HG03457 (cell line): ENCODE data around the gene MBP.
A peak's percentile ranks its signal among the peaks of the same experiment; 100 is the strongest.

Source experiments
- ATAC-seq: cut with Tn5 transposase; IDR thresholded peaks from one replicate; pipeline ENCODE4 v1.9.1; 2021; ENCODE audit warnings: moderate number of reproducible peaks; ENCODE audit not compliant: unreplicated experiment

MBP gene

DNA sequence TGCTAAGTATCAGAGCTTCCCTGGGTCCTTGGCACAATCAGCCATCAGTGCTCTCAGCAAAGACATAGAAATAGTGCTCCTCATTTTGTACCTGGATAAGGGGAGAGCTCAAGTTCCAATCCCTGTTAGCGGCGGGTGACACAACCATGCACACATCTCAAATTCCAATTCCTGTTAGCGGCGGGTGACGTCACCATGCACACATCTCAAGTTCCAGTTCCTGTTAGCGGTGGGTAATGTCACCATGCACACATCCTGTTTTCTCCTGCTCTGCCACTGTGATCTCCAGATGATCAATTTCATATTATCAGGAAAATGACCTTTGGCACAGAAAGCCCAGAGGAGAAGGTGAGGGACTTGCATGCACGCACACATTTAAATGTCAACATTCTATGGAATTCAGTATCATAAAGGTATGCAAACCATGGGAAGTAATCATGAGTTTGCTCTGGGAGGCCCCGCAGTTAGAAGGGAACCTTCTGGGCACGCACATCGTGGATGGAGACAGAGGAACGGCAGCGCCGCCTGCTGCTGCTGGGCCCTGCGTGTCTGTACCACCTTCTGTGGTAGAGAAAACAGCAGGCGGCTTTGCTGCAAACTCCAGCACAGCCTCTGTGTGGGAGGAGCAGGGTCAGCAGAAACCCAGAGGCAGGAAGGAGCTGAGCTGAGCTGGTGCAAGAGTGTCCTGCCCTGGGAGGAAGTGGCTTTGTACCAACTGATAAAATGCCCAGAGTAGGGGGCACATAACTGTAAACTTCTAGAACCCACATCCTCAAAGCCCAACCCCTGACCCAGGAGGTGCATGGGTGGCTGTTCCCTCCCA lies 77.8 kb downstream of the MBP start:
- ATAC-seq, result peak; percentile 86

DNA sequence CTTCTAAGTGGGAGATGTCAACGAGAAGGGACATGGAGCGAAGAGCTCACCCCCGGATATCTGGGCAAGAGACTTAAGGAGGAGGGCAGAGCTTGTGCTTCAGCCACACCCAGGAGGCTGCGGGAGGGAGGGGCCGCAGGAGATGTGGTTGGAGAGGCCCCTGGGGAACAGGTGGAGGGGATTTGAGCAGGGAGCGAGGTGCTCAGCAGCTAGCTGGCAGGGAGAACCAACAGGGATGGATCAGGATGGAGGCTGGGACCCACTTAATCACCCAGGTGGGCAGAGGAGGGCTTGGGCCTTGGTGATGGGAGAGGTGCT lies 78.3 kb downstream of the MBP start:
- no peak for ATAC-seq

DNA sequence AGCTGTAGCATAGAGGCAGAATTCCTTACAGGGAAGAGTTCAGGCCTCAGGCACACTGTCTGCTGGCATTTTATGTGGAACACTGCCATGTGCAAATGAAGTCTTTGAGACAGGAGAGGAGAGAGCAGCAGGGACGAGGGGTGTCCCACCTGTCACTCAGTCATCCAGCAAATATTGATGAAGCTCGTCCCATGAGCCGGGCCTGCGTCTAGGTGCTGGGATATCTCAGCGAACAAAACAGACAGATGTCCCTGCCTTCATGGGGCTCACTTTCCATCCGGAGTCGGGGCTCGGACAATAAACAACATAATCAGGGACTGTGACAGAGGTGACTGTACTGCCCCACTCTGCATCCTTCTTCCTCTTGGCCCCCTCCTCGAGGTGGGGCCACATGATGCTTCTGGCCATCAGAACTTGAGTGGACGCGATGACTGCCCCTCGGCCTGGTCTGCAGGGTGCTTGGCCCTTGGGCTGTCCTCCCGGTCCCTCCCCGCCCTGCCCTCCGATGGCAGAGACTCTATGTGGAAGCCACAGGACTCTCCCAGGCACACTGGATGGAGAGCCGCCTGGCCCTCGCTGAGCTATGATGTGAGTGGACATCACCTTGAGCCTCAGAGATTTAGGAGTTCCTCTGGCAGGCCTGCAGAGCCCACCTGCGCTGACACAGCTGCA lies 78.8 kb downstream of the MBP start:
- no peak for ATAC-seq

DNA sequence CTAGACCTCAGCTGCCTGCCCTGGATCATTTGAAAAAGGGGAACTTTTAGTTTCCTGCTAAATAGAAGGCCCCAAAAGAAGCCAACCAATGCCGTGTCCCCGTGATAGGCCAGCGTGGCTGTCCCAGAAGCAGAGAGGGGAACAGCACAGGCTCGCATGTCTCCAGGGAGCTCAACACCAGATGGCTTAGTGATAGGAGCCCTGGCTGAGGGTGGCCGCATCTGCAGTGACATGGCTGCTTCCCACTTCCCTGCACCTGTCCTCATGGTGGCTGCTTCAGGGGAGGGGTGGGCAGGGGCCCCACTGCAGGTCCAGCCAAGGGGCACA lies 79.6 kb downstream of the MBP start:
- ATAC-seq, result no peak

DNA sequence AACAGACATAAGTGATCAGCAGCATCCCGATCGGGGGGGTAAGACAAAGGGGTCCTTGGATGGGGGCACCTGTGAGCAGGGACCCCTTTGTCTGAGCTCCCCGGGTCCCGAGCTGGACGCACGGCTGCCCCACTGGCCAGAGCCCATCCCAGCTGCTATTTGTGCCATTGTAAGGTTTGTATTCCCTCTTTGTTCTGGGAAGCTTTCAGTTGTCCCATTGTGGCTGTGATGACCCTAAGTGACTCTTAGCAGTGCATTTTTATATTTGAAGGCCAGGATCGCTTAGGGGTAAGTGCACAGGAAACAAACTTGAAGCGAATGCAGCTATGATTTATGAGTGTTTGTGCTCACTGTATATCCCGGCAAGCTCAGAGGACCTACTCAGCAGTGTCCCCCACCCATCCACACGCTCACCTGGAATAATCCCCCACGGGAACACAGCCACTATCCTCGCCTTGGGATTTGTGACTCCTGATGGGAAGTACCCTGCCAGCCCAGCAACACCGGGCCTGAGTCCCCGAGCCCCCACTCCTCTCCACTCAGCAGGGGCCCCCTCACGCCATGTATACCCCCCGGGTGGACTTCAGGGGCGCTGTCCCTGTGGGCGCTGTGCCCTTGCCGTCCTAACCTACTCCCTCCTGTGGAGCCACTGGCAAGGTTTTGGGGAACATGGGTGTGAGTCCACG lies 80.1 kb downstream of the MBP start:
- no peak for ATAC-seq

DNA sequence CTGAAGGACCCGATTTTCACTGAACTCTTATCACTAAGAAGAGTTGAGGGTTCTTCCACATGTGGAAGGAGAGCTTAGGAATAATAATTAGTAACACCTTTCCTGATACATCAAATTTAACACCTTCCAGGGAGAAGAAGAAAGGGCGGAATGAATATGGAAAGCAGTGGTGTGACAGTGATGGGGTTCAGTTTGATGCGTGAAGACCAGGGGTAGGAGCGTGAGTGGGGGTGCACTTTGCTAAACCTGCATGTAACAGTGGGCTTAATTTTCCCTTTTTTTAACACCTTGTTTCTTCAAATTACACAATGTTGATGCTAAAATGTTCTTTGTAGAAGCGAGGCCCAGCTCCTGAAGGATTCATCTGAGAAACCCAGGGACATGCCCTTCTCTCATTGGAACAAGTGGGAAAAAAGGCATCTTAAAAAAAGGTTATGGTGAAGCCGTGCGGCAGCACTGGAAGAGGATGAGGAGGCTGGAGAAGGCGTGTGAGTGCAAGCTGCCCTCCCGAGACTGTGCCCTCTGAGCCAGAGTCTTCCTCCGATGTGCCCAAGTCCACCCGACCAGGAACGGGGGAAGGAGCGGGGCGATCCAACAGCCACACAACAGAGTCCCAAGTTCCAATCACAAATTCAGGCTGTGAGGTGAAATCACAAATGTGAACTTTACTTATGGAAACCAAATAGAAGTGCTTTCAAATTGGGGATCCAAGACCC lies 80.8 kb downstream of the MBP start:
- ATAC-seq, result no peak

DNA sequence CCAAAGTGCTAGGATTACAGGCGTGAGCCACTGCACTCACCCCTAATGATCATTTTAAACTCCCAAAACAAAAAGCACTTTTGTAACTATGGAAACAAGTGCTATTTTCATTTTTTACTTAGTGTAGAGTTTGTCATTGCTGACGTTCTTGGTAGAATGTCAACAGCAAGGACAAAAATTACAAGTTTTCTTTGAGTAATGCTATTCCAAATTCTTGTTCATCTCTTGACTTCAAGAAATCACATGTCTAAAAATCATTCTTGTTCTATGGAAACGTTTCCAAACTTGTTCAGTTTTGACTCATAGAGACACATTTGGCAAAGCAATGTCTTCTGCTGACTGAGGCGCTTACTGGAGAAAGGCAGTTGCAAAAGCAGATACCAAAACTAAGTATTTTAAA lies 82.6 kb downstream of the MBP start:
- no peak for ATAC-seq

DNA sequence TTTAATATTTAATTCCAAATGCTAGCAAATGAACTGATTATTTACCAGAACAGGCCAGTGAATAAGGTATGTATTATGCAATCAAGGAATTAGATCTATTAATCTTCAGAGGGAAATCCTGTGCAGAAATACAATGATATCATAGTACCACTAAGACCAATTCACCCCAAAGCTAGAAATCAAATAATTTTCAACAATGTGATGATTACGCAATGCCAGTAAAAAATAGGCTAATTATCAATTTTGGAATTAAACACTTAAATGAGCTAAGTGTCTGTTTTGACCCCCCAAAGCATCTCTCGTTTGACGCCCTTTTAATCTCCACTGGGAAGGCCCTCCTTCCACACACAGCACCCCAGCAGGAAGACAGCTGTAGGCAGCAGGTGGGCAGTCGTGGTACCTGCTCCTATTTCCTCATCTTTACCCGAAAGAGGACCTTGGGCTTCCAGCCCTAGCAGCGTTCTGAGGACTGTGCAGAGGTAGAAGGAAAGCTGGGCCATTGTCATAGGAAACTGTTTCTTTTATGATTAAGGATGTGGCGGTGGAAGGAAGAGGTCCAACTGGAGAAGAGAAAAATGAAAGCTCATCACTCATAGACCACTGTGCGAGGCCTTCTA lies 84.7 kb downstream of the MBP start:
- no peak for ATAC-seq

DNA sequence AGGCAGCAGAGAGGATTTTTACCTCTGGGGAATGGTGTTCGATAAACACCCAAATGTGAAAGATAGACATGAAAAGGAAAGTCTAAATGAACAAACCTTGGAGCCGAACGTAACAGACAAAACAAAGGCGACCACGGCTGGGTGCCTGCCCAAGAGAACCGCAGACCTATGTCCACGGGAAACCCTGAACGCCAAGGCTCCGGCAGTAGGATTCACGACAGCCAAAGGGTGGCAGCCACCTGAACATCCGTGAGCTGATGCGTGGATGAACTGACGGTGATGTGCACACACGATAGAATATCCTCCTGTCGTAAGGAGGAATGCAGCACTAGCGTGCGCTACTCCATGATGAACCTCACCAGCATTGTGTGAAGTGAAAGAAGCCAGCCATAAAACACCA lies 85.6 kb downstream of the MBP start:
- ATAC-seq, result no peak

DNA sequence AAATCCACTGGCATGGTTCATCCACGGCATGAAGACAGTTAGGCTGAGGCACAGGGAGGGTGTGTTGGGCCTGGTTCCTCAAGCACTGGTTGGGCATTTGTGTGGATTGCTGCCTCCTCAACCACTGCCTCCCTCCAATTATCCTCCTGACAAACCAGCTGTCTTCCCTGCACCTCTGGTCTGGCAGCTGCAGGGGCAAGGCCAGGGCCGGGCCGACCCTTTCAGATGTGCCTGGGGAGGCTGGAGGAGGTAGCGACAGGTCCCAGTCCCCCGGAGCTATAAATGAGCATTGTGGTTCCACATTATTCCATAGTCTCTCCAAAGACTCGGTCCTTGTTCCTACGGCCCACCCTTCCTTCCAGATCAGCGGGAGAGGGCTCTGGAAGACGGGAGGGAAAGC lies 86.2 kb downstream of the MBP start:
- ATAC-seq, result no peak

DNA sequence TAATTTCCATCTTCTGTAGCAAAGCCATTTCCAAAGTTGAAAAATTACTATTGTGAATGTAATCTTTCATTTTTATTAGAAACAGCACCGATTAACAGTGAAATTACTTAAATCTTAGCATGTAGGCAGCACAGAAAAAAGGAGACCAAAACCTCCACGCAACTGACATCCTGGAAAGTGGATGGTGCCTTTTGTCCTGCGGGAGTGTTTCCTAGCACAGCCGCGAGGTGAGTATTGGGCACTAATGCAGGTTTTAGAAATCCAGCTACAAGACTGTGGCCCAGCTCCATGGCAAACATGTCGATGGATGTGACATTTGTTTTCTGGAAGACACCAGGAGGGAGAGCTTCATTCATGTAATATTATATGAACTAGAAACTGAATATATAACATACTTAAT lies 86.9 kb downstream of the MBP start:
- ATAC-seq, result no peak

DNA sequence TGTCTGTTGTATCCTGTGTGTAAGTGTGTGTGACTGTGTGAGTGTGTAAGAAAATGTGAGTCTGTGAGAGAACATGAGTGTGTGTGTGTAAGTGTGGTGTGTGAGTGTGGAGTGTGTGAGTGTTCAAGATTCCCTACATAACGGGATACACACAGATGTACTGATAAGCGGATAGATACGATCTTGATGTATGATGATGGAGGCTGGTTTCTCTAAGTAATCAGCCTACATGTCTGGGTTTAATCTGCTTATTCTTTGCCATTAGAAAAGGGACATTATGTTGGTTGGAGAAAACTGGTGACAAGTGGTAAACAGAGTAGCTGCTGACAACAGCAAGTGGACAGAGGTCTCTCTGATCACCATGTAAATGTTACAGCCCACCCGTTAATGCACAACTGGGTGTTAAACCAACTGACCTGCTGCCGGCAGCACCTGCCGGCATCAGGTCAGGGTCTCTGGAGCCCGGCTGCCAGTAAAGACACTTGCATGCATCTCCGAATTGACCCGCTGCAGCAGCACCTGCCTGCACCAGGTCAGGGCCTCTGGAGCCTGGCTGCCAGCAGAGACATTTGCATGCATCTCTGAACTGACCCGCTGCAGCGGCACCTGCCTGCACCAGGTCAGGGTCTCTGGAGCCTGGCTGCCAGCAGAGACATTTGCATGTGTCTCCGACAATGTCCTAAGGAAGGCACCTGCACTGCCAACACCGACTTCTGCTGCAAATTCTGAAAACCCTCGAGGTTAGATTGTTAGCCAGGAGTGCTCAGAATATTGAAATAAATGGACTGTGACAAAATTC lies 87.5 kb downstream of the MBP start:
- ATAC-seq, result no peak

DNA sequence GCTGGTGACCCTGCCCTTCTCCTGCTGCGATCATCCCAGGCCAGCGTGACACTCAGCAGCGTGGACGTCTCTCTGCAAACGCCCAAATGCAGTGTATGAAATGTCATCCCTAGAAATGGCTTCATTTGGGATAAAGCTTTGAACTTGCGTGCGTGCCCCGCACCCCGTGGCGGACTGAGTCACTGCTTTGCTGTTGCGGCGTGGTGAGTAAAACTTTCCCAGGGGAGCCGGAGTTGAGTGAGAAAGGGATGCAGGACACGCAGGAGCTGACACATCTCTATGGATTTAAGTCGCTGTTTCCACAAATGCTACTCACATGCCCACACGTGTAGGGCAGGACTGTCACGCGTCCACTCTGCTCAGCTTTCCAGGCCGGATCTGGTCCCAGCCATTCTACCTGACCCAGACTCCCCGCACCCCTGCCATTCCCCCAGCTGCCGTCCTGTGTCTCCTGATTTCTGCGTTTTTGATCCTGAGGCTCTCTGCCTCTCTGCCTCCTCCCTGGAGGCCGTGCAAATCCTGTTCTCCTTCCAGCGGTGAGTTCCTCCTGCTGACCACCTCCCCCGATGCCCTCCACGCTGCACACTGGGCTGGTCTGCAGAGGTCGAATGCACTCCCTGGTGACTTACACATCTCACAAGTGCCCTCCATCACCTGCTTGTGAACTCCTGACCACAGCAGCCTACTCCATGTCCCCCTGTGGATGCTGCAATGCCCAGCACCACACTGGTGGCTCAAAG lies 88.9 kb downstream of the MBP start:
- ATAC-seq, result no peak

DNA sequence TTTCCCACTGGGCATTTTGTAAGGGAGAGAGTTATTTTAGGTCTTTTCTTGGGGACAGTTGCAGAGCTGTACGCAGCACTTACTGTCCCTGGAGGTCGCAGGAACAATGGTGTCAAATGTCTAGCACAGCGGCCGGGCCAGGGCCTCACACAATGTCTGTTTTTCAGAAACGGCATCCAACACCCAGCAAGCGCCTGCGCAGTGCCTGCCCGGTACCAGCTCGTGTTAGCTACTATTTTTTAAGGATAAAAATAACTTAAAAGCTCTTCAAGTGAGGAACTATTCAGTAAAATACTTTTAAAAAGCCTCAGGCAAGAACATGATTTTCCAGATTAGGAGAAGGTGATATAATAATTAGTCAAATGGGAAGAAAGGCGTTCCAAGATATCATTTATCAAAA lies 90.0 kb downstream of the MBP start:
- no peak for ATAC-seq

DNA sequence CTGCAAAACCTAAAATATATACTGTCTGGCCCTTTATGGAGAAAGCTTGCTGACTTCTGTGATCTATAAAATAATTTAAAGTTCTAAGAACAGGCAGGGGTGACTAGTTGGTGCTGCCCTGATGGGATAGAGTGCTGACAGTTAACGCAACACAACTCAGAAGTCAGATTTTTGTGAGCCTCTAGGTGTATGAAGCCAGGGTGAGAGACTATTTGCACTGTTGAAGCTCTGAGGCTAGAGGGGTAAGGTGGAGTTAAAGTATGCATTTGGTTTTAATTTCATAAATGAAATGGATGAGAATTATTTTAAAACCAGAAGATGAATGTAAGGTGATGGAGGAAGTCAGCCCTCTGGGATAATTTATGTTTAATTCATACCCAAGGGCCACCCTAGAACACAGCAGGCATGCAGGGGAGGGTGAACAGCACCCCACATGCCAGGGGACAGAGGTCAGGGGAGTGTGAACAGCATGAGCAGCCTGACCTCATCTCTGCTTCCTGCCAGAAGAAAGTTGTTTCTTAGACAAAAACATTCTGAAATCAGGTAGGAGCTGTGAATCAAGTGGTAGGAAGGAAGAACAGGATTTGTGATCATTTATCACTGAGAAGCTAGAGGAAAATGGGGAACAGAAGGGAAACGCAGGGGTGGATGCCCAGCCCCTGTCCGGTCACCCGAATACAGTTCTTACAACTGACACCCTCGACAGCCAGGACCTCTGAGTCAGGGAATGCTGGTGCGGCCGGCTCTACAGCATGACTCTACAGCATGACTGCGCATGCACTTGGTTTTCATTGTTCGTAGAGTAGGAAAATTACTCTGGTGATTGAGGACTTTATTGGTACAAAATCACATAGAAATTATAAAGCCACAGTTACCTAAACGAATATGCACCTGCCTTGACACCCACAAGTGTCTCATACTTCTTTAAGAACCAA lies 93.1 kb downstream of the MBP start:
- ATAC-seq, result no peak

DNA sequence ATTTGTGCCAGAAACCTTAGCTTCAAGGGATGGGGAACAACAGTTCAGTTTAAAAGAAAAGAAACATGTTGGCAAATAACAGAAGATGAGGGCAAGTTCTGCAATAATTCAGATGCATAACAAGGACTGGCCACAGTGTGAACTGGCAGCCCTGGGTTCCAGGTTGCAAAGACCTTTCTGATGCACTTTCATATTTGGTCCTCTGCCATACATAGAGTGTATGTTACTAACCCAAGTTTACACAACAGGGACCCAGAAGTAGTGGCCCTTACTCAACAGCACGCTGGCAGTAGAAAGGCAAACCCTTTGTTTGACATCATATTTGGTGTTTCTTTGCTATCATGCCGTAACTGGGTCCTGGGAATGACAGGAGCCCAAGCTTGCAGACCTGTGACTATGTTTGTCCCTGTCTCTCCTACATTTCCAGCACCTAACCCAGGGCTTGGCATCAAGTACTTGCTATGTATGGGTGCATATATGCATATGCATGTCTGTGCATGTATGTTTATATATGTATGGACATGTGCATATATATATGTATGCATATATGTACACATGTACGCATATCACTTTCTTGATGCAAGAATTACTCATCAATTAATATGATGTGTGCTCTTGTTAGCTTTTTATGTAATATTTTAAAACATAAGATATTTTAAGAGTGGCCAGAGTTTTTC lies 94.3 kb downstream of the MBP start:
- no peak for ATAC-seq

DNA sequence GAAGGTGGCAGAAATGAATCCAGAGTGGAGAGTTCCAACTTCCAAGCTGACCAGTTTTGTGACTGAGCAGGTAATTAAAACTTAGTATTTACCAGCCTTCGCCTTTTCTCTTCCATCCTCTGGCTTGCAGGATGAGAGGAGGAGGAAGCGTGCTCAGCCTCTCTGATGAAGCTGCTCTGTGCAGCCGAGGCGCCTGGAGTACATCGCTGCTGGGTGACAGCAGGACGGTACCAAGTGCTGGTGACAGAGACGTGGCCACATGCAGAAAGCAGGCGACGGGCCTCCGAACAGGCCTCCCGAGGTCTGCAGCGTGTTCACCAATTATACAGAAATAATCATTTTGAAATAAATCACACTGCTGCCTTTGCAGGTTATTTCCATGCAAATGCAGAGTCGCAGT lies 95.0 kb downstream of the MBP start:
- ATAC-seq, result no peak
